Measurements from ENCODE around the gene IRAG1.

IRAG1 gene

GRCh38 chr11:10693509-10694081 is at the start of gene IRAG1:
Gene IRAG1 (minus strand): TSS chr11:10693755. CDS start chr11:10693602, 153 bp downstream.
- Histone ChIP-seq H3K27ac (no peak within 1 kb of the TSS), H3K4me3 (no peak within 1 kb of the TSS), H3K9me3 (ENCODE audit: low read depth, low read length) (no peaks in the 10 kb centered on the region), H3K36me3 (ENCODE audit: insufficient read depth, low read length) (no peaks in the 10 kb centered on the region), H3K9ac (ENCODE audit: insufficient read length) (no peak within 1 kb of the TSS)
- no peak for TF ChIP-seq POLR2AphosphoS5 (IDR thresholded peaks at IDR 0.05; ENCODE audit: borderline replicate concordance, low read depth, low read length)
- TF ChIP-seq EZH2 (IDR thresholded peaks at IDR 0.05), result no peak
- no peak for TF ChIP-seq FOXP2 (optimal IDR thresholded peaks at IDR 0.05; ENCODE audit: control extremely low read depth, extremely low read length, insufficient read depth)
- no peak for DNase-seq (ENCODE audit: low read depth, low spot score)

GRCh38 chr11:10742460-10743208 is 49.1 kb upstream of the IRAG1 start:
- TF ChIP-seq EZH2 (IDR thresholded peaks at IDR 0.05) (no peak), POLR2AphosphoS5 (IDR thresholded peaks at IDR 0.05; ENCODE audit: borderline replicate concordance, low read depth, low read length) (no peak), FOXP2 (optimal IDR thresholded peaks at IDR 0.05; ENCODE audit: control extremely low read depth, extremely low read length, insufficient read depth) (no peak)
- Histone ChIP-seq H3K36me3 (ENCODE audit: insufficient read depth, low read length) (no peaks in the 10 kb centered on the region), H3K9ac (ENCODE audit: insufficient read length) (peak overlapping the region; percentile 1), H3K4me3 (no peak overlapping the region), H3K27ac (peak overlapping the region; percentile 58), H3K9me3 (ENCODE audit: low read depth, low read length) (no peaks in the 10 kb centered on the region)
- DNase-seq (ENCODE audit: low read depth, low spot score), result no peak

DNA sequence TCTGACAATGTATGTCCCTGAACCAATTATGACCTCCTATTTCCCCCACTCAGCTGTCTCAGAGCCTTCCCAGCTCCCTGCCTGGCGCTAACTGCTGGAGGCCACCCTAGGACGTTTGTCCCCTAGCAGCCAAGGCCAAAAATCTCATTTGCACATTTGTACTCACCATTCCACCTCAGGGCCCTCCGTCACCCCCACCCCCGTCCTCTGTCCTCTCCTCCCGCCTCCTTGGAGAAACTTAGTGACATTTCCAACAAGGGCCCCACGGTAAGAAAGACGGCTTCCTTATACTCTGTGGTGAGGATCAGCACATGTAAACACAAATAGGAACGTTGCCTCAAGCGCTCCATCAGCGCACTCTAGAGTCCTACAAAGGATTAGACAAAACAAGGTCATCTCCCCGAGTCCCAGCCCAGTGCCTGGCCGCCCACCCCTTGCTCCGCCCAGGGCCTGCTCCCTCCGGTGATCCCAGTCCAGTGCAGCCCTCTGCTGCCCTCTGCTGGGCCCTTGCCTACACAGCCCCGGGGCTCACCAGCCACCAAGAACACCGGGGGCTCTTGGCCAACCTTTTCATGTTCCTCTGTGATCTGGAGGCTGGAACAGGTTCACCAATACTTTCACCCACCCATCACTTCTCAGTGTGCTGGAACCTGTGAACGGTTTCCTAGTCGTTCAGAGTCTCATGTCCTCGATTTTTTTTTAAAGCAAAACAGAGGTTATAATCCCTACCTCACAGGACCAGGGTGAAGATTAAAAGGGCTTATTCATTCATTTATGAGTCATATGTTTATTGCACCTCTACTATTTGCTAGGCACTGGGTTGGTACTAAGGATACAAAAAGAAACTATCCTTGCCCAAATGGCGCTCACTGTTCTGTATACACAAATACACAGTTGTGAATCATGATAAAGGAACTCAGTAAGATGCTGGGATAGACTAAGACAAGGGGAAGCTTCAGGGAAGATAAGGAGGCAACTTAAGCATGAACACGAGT is 42.2 kb upstream of the IRAG1 start:
- Histone ChIP-seq H3K27ac (peak overlapping the region; percentile 85), H3K9me3 (ENCODE audit: low read depth, low read length) (no peaks in the 10 kb centered on the region), H3K36me3 (ENCODE audit: insufficient read depth, low read length) (no peaks in the 10 kb centered on the region), H3K9ac (ENCODE audit: insufficient read length) (peak overlapping the region; percentile 71), H3K4me3 (peak overlapping the region; percentile 75)
- DNase-seq (ENCODE audit: low read depth, low spot score), result peak; percentile 93
- TF ChIP-seq FOXP2 (optimal IDR thresholded peaks at IDR 0.05; ENCODE audit: control extremely low read depth, extremely low read length, insufficient read depth), result peak; percentile 99
- no peak for TF ChIP-seq POLR2AphosphoS5 (IDR thresholded peaks at IDR 0.05; ENCODE audit: borderline replicate concordance, low read depth, low read length)
- TF ChIP-seq EZH2 (IDR thresholded peaks at IDR 0.05), result no peak

DNA sequence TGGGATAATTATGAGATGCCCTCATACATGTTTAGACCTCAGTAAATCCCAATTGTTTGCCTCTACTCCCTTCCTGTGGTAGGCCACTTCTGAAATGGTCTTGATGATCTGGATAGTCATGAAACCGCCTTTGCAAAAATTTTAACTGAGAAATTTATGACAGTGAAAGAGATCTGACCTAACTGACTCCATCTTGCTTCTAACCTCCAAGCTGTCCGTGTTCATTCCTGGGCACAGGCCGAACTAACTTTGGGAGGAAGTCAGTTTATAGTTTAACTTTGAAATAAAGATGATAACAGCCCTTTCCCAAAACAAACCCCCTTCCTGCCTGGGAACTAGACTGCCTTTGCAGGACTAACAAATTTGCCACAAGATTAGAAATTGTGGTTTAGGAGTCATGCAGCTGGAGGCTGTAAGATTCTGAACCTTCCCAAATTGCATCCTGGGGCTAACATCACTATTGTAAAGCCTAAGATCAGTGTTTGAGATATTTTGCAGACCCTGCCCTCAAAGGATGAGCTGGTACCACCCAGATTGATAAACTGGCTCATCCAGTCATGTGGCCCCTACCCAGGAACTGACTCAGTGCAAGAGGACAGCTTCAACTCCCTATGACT is 37.6 kb upstream of the IRAG1 start:
- TF ChIP-seq FOXP2 (optimal IDR thresholded peaks at IDR 0.05; ENCODE audit: control extremely low read depth, extremely low read length, insufficient read depth) (no peak), POLR2AphosphoS5 (IDR thresholded peaks at IDR 0.05; ENCODE audit: borderline replicate concordance, low read depth, low read length) (no peak)
- Histone ChIP-seq H3K9ac (ENCODE audit: insufficient read length) (no peak overlapping the region), H3K9me3 (ENCODE audit: low read depth, low read length) (no peaks in the 10 kb centered on the region), H3K36me3 (ENCODE audit: insufficient read depth, low read length) (no peaks in the 10 kb centered on the region), H3K4me3 (no peak overlapping the region), H3K27ac (no peak overlapping the region)
- no peak for DNase-seq (ENCODE audit: low read depth, low spot score)

GRCh38 chr11:10730151-10730550 is 36.6 kb upstream of the IRAG1 start:
- Histone ChIP-seq H3K4me3 (no peak overlapping the region), H3K9me3 (ENCODE audit: low read depth, low read length) (no peaks in the 10 kb centered on the region), H3K9ac (ENCODE audit: insufficient read length) (no peak overlapping the region), H3K27ac (no peak overlapping the region), H3K36me3 (ENCODE audit: insufficient read depth, low read length) (no peaks in the 10 kb centered on the region)
- no peak for DNase-seq (ENCODE audit: low read depth, low spot score)
- TF ChIP-seq EZH2 (IDR thresholded peaks at IDR 0.05) (no peak), POLR2AphosphoS5 (IDR thresholded peaks at IDR 0.05; ENCODE audit: borderline replicate concordance, low read depth, low read length) (no peak), FOXP2 (optimal IDR thresholded peaks at IDR 0.05; ENCODE audit: control extremely low read depth, extremely low read length, insufficient read depth) (no peak)

DNA sequence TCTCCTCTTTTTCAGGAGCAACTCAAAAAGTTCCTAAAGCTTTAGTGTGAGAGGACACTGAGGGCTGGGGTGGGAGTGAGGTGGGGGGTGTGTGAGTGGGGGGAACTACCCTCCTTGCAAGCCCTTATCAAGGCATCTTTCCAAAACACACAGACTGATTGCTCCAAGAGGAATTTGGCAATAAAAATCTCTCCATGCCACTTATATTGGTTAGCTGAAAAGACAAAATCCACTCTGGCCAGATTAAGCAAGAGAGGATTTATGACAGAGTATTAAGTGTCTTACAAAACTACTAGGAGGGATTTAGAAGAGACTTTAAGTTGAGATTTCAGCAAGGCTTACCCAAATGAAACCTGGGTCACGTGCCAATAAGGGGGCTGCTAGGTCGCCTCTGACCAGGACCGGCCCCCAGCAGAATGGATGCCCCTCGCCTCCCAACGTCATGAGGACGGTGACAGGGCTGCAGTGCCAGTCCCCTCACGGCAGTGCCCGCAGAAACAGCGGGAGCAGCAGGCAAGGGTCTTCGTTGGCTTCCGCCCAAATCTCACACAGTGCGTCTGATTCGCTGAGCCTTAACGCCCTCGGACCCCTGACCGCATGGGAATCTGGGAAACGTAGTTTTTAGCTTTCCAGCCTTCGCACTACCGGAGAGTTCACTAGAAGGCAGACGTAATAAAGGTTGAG is 35.4 kb upstream of the IRAG1 start:
- DNase-seq (ENCODE audit: low read depth, low spot score), result no peak
- H3K4me3 ChIP-seq, result no peak overlapping the region
- peak overlapping the region; percentile 75 for H3K27ac ChIP-seq
- no peak for TF ChIP-seq POLR2AphosphoS5 (IDR thresholded peaks at IDR 0.05; ENCODE audit: borderline replicate concordance, low read depth, low read length)
- no peak for TF ChIP-seq EZH2 (IDR thresholded peaks at IDR 0.05)
- no peak for TF ChIP-seq FOXP2 (optimal IDR thresholded peaks at IDR 0.05; ENCODE audit: control extremely low read depth, extremely low read length, insufficient read depth)
- H3K9ac ChIP-seq (ENCODE audit: insufficient read length), result no peak overlapping the region
- no peaks in the 10 kb centered on the region for H3K9me3 ChIP-seq (ENCODE audit: low read depth, low read length)
- H3K36me3 ChIP-seq (ENCODE audit: insufficient read depth, low read length), result no peaks in the 10 kb centered on the region

GRCh38 chr11:10728154-10728553 is 34.6 kb upstream of the IRAG1 start:
- H3K27ac ChIP-seq, result peak overlapping the region; percentile 55; the same call in 1 of the 2 replicates
- H3K9ac ChIP-seq (ENCODE audit: insufficient read length), result no peak overlapping the region
- no peak for DNase-seq (ENCODE audit: low read depth, low spot score)
- no peak overlapping the region for H3K4me3 ChIP-seq
- H3K36me3 ChIP-seq (ENCODE audit: insufficient read depth, low read length), result no peaks in the 10 kb centered on the region
- no peak for TF ChIP-seq EZH2 (IDR thresholded peaks at IDR 0.05)
- TF ChIP-seq POLR2AphosphoS5 (IDR thresholded peaks at IDR 0.05; ENCODE audit: borderline replicate concordance, low read depth, low read length), result no peak
- TF ChIP-seq FOXP2 (optimal IDR thresholded peaks at IDR 0.05; ENCODE audit: control extremely low read depth, extremely low read length, insufficient read depth), result no peak
- H3K9me3 ChIP-seq (ENCODE audit: low read depth, low read length), result no peaks in the 10 kb centered on the region
